Activated CD4-positive, alpha-beta T cell treated with anti-CD3 and anti-CD28 coated beads, Interleukin-2, amount 10 ng/mL, durations not matched to agents 24 days and 14 days (primary cell): ENCODE measurements around the gene ETS1. TPM values are rescaled to one million over a fixed set of nuclear protein-coding genes. Genes with fewer than 3 reads are reported as not detected.

Experiments
- DNase-seq: peaks from one replicate; pipeline ENCODE4 v3.0.0; 2022
- H3K27ac Mint-ChIP-seq: one replicate; pipeline ENCODE4 v1.8.0; 2022; ENCODE audit warnings: mild to moderate bottlenecking, mixed read lengths
- H3K27me3 Mint-ChIP-seq: one replicate; pipeline ENCODE4 v1.8.0; 2022; ENCODE audit warnings: mixed read lengths
- H3K36me3 Mint-ChIP-seq: one replicate; pipeline ENCODE4 v1.8.0; 2022; ENCODE audit warnings: low read depth, mild to moderate bottlenecking, mixed read lengths
- H3K4me1 Mint-ChIP-seq: one replicate; pipeline ENCODE4 v1.8.0; 2021; ENCODE audit warnings: mixed read lengths
- H3K4me3 Mint-ChIP-seq: one replicate; pipeline ENCODE4 v1.8.0; 2022; ENCODE audit warnings: mild to moderate bottlenecking, moderate library complexity, mixed read lengths
- H3K9me3 Mint-ChIP-seq: one replicate; pipeline ENCODE4 v1.8.0; 2021; ENCODE audit warnings: mixed read lengths
- intact Hi-C: fragments of 100-400 bp; cut with micrococcal nuclease; formaldehyde crosslinking; loops from one replicate; pipeline ENCODE4 v1.15.1; 2023
- total RNA-seq: library from RNA; stranded (reverse); gene quantifications from 2 replicates; pipeline ENCODE4 v1.2.3, GENCODE V29; 2022

Gene ETS1
- total RNA-seq, 1 donor from 2014 or later: 454 TPM

DNA sequence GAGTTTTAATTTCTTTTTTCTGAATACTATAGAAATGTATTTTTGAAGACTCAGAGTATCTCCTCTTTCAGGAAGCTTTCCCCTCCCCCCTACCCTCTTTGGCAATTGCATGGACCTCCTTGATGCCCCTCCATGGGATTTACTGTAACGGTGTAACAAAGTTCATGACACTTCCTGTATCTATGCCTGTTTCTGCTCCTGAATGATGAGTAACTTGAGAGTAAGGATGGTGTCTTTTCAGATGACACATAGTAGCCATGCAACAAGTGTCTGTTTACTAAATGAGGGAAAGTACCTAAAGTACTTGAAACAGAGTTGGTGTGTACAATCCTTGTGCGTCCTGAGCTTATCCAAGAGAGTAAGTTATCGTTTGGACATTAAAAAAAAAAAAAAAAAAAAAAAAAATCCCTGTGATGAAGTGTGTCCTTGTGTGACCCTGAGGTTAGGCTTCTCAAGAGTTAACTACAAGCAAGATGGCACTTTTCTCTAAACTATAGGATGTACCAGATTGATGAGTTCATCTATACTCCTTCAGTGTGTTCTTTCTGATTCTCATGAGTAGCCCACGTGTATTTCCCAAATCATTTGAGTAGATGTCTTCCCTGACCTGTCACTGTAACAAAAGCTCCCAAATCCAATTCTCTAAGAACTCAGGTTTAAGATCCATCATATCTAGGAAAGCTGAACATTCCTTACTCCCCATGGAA lies 7.4 kb downstream of the ETS1 start:
- H3K4me3 Mint-ChIP-seq: peak overlapping the region; percentile 71
- H3K27ac Mint-ChIP-seq: peak overlapping the region; percentile 94
- H3K9me3 Mint-ChIP-seq: no peaks in the 10 kb centered on the region
- peak; percentile 73 for DNase-seq
- peaks cover 2% of the 10 kb centered on the region for H3K27me3 Mint-ChIP-seq
- H3K36me3 Mint-ChIP-seq: no peaks in the 10 kb centered on the region
- H3K4me1 Mint-ChIP-seq: peaks cover 53% of the 10 kb centered on the region
- intact Hi-C loops: loop anchor here (1.0 to 5.0 kb wide), 10 partner anchors 29 to 353 kb away; no protein-coding TSS in a partner anchor

DNA sequence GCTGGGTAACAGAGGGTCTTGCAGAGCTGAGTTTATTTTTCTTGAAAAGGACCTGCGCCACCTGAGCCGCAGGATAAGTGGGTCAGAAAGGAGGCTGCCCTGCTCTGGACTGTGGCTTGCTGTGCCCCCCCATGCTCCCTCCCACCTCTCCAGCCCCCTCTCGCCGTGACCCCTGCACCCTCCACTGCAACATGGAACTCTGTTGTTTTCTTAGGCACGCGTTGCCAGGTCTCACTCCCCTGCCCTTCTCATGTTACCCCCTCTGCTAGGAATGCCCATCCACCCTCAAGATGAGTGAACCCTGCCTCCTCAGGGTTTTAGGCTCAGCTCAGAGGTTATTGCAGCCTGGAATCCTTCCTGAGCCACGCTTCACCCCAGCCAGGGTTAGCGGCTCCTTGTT lies 10.8 kb downstream of the ETS1 start:
- intact Hi-C loops: no loop called here
- H3K27ac Mint-ChIP-seq: no peak overlapping the region
- no peaks in the 10 kb centered on the region for H3K27me3 Mint-ChIP-seq
- H3K4me1 Mint-ChIP-seq: peaks cover 47% of the 10 kb centered on the region
- no peak for DNase-seq
- no peaks in the 10 kb centered on the region for H3K36me3 Mint-ChIP-seq
- no peak overlapping the region for H3K4me3 Mint-ChIP-seq
- no peaks in the 10 kb centered on the region for H3K9me3 Mint-ChIP-seq

DNA sequence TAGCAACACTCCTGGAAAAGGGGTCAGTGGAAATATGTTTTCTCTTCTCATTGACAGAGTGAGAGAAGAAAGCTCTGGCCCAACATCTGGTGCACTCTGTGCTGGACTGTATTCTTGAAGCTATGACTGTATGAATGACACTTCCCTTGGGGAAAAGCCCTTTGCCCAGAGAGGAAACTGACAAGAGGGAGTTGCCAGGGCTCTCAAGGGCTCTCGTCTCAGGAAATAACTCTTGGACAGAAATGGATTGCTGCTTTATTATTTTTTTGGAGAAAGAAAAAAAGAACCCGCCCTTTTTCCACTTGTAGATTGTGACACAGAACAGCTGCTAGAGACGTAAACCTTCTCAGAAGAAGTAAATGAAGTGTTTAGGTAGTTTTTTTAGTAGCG lies 11.4 kb downstream of the ETS1 start:
- Mint-ChIP-seq H3K27ac (no peak overlapping the region), H3K36me3 (no peaks in the 10 kb centered on the region), H3K27me3 (no peaks in the 10 kb centered on the region), H3K4me1 (peaks cover 42% of the 10 kb centered on the region), H3K4me3 (no peak overlapping the region), H3K9me3 (no peaks in the 10 kb centered on the region)
- no peak for DNase-seq
- intact Hi-C loops: no loop called here

DNA sequence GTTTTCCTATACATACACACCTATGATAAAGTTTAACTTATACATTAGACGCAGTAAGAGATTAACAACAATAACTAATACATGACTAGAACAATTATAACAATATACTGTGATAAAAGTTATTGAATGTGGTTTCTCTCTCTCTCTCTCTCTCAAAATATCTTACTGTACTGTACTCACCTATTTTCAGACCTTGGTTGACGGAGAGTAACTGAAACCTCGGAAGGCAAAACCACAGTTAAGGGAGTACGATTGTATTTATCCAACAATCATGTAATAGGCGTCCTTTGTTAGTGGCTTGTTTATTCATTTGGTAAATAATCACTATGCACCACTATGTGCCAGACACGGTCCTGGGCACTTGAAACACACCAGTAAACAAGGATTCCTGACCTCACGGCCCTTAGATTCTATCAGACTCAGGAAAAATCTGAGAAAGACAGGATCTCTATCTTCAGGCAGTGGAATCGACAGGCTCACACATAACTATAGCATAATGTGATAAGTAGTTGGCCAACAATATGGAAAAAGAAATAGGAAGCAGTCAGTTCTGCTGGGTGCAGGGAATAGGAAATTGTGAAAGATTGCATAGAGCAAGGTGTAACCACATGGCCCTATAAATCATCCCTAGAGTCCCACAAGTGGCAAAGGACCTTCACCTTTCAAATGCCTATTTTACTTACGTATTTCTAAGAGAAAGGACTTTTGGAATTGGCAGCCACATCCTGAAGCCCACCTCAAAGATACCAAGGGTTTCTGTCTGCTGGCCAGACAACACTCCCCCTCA lies 12.0 kb downstream of the ETS1 start:
- intact Hi-C loops: no loop called here
- H3K4me3 Mint-ChIP-seq: no peak overlapping the region
- H3K27ac Mint-ChIP-seq: no peak overlapping the region
- no peaks in the 10 kb centered on the region for H3K9me3 Mint-ChIP-seq
- no peak for DNase-seq
- H3K27me3 Mint-ChIP-seq: no peaks in the 10 kb centered on the region
- H3K36me3 Mint-ChIP-seq: no peaks in the 10 kb centered on the region
- H3K4me1 Mint-ChIP-seq: peaks cover 36% of the 10 kb centered on the region

DNA sequence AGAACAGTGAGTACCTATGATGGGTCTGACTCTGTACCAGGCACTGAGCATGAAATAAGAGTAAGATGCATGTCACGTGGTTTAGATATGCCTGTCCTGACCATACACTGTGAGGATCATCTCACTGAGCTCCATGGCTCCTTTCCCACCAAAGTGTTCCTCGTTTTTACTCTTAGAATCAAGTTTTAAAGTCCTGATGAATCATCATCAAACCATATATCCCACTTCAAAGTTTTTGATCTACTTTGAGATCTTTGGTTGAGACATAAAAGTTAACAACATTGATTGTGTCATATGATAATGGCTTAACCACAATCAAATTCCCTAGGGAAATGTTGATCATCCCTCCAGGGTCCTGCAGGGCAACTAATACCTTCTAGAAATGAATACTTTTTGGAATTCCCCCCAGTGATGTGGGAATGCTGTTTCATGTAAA lies 12.8 kb downstream of the ETS1 start:
- no peak overlapping the region for H3K4me3 Mint-ChIP-seq
- no peaks in the 10 kb centered on the region for H3K27me3 Mint-ChIP-seq
- intact Hi-C loops: loop anchor here (1.0 kb wide), 1 partner anchor 49 kb away; no protein-coding TSS in a partner anchor
- no peak overlapping the region for H3K27ac Mint-ChIP-seq
- no peaks in the 10 kb centered on the region for H3K9me3 Mint-ChIP-seq
- peaks cover 28% of the 10 kb centered on the region for H3K4me1 Mint-ChIP-seq
- DNase-seq: no peak
- H3K36me3 Mint-ChIP-seq: no peaks in the 10 kb centered on the region

DNA sequence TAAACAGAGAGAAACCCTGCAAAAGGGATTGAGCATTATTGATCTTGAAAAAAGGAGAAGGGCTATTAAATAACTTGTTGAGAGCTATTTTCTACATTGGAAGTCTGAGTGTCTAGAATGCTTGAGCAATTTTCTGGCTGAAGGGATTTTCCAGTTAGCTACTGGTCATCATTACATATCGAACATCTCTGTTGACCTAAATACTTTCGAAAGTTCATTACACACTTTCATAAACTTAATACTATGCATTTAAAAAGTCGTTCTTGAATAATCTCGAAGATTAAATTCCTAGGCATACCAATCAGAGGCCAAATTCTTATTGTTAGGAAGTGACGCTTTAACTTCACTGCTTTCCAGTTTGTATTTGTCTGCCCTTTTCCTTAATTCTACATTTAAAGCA lies 13.7 kb downstream of the ETS1 start:
- H3K4me1 Mint-ChIP-seq: peaks cover 29% of the 10 kb centered on the region
- no peak overlapping the region for H3K27ac Mint-ChIP-seq
- no peaks in the 10 kb centered on the region for H3K36me3 Mint-ChIP-seq
- intact Hi-C loops: loop anchor here (1.0 kb wide), 1 partner anchor 48 kb away; no protein-coding TSS in a partner anchor
- H3K9me3 Mint-ChIP-seq: no peaks in the 10 kb centered on the region
- H3K4me3 Mint-ChIP-seq: no peak overlapping the region
- no peaks in the 10 kb centered on the region for H3K27me3 Mint-ChIP-seq
- DNase-seq: no peak

DNA sequence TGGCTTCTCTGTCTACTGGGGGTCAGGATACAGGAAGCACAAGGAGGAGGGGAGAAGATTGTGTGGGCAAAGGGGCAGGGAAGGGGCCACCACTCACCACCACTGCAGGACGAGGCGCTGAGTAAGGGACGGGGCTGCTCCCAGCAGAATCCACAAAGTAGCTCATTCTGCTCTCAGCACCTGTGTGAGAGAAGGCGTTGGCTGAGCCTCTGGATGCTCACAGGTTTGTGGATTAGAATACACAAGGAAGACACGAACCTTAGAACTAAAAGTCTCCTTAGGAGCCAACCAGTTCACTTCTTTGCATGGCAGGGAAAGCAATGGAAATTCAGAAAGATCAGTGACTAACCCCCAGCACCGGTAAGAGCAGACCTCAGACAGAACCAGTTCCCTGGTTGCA lies 14.4 kb downstream of the ETS1 start:
- intact Hi-C loops: no loop called here
- Mint-ChIP-seq H3K27ac (peak overlapping the region; percentile 46), H3K4me1 (peaks cover 36% of the 10 kb centered on the region), H3K9me3 (no peaks in the 10 kb centered on the region), H3K4me3 (no peak overlapping the region), H3K27me3 (no peaks in the 10 kb centered on the region), H3K36me3 (no peaks in the 10 kb centered on the region)
- no peak for DNase-seq

DNA sequence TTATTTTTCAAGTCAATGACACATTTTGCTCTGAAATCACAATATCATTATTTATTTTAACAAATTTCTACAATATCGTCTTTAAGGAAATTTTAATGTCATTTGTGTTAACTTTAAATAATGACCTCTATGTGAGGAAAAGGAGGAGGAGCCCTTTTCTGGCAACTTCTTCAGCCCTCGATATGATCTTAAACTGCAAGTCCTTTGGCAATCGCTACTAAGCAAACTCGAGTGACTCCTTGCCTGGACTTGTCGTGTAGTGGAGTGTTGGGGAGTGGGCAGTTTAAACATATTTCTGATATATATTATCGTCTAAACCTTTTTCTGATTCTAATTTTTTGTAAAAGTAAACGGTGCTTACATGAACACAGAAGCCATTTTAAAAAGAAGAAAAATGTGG lies 16.7 kb downstream of the ETS1 start:
- intact Hi-C loops: no loop called here
- Mint-ChIP-seq H3K9me3 (no peaks in the 10 kb centered on the region), H3K27me3 (no peaks in the 10 kb centered on the region), H3K27ac (no peak overlapping the region), H3K4me1 (peaks cover 27% of the 10 kb centered on the region), H3K4me3 (no peak overlapping the region), H3K36me3 (no peaks in the 10 kb centered on the region)
- DNase-seq: no peak

DNA sequence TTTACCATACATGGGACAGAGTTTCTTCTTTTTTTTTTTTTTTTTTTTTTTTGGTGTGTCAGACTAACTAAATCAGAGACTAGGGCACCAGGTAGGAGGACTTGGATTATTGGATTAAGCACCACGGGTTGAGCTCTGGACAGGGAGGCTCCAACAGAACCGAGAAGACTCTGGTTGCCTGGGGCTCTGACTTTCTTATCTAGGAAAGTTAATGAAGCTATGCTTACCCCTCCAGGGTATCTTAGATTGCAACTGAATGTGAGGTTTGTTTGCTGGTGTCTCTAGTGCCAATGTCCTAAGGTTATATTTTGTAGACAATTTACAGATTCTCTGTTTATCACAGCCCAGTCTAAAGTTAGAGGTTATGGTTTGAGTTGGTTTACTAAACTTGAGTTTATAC lies 18.1 kb downstream of the ETS1 start:
- no peaks in the 10 kb centered on the region for H3K27me3 Mint-ChIP-seq
- intact Hi-C loops: no loop called here
- H3K4me1 Mint-ChIP-seq: peaks cover 14% of the 10 kb centered on the region
- DNase-seq: no peak
- no peak overlapping the region for H3K4me3 Mint-ChIP-seq
- no peaks in the 10 kb centered on the region for H3K9me3 Mint-ChIP-seq
- H3K36me3 Mint-ChIP-seq: no peaks in the 10 kb centered on the region
- H3K27ac Mint-ChIP-seq: no peak overlapping the region

DNA sequence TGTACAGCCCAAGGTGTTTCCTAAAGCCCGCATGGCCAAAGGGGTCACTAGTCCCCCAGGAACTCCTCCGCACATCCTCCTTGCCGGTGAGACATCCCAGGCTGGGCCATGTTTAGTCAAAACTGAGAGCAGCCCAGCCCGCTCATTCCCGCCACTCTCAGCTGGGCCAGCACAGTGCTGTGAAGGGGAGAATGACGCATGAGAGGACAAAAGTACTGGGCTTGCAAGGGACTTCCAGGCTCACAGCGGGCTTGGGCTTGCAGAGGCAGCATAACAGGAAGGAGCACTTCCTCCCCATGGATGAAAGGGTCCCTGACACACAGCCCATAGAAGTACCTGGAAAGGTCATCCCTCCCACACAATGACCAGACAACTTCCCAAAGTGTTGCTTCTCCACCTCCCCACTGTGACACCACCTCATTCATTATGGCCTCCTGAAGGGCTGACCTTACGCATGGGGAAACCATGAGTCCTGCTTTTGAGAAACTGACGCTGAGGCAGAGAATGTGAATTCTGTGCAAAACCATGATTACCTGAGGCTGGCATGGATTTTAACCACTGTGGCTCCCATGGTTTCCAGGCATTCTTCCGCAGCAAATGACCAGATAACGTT lies 19.1 kb downstream of the ETS1 start:
- Mint-ChIP-seq H3K27ac (no peak overlapping the region), H3K4me1 (peaks cover 13% of the 10 kb centered on the region), H3K36me3 (no peaks in the 10 kb centered on the region), H3K4me3 (no peak overlapping the region), H3K9me3 (no peaks in the 10 kb centered on the region), H3K27me3 (no peaks in the 10 kb centered on the region)
- no peak for DNase-seq
- intact Hi-C loops: no loop called here

DNA sequence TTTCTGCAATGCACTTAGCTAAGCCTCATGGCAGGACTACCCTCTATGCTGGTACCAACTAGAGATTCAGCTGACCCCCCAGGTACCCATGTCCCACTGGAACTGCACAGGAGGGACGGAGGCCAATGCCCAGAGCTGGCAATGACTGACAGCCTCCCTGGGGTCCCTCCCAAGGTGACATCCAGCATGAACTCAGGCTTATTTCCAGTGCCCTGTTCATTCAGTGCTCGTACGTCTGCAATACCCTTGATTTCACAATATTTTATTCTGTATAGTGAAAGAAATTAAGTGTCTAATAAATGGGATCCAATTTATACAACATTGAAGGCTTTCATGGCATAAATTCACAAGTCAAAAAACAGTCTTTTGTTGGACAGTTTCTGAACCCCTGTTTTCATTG lies 20.2 kb downstream of the ETS1 start:
- intact Hi-C loops: no loop called here
- Mint-ChIP-seq H3K27ac (no peak overlapping the region), H3K36me3 (no peaks in the 10 kb centered on the region), H3K27me3 (no peaks in the 10 kb centered on the region), H3K4me1 (peaks cover 12% of the 10 kb centered on the region), H3K9me3 (no peaks in the 10 kb centered on the region), H3K4me3 (no peak overlapping the region)
- DNase-seq: no peak

DNA sequence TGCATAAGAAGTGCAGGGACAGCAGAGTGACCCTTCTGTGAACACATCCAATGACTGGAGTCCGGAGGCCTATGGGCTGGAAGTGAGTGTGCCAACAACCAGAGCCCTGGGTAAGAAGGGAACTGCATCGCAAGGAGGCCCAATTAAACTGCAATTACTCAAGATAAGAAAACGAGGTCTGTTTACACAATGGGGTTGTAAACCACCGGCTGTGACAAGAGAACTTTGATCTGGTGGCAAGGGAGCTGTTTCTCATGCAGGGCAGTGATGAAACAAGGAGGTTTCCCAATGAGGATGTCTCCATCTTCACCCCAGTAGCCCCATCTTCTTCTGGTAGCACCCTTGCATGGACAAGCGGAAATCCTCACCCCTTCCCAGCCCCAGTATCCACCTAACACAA lies 21.5 kb downstream of the ETS1 start:
- peaks cover 4% of the 10 kb centered on the region for H3K9me3 Mint-ChIP-seq
- no peak overlapping the region for H3K27ac Mint-ChIP-seq
- DNase-seq: no peak
- H3K36me3 Mint-ChIP-seq: no peaks in the 10 kb centered on the region
- intact Hi-C loops: no loop called here
- peaks cover 13% of the 10 kb centered on the region for H3K4me1 Mint-ChIP-seq
- H3K4me3 Mint-ChIP-seq: no peak overlapping the region
- H3K27me3 Mint-ChIP-seq: no peaks in the 10 kb centered on the region

DNA sequence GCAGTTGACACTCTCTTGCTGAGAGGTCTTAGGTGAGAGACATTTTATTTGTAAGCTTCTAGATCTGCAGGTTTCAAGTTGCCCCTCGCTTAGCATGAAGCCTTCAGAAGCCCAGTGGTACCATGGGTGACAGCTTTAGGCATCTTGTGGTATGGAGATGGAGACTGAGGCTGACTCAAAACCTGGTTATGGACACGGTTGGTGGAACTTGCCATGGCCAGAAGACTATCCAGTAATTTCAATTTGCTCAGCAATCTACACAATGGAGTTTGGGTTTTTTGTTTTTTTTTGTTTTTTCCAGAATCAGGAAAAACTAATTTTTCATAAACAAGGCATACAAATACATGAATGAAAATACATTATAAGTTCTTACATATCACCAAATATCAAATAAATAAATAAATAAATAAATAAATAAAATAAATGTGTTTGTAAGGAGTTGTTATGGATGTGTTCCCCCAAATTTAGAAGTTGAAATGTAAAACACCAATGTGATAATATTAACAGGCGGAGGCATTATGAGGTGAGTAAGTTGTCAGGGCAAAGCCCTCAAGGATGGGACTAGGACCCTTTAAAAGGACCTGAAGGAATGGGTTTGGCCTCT lies 22.6 kb downstream of the ETS1 start:
- no peaks in the 10 kb centered on the region for H3K36me3 Mint-ChIP-seq
- H3K9me3 Mint-ChIP-seq: peaks cover 4% of the 10 kb centered on the region
- no peak overlapping the region for H3K4me3 Mint-ChIP-seq
- no peak for DNase-seq
- H3K4me1 Mint-ChIP-seq: peaks cover 17% of the 10 kb centered on the region
- H3K27me3 Mint-ChIP-seq: no peaks in the 10 kb centered on the region
- intact Hi-C loops: no loop called here
- no peak overlapping the region for H3K27ac Mint-ChIP-seq
